GM18951 (cell line): Measurements from ENCODE around the gene PTPRA.
"Not testable (repeated sequence)": the region's sequence is repeated elsewhere in the genome, so short reads cannot be mapped to it uniquely, and the experiment has no call there.

Experiments
- POLR2A ChIP-seq: IDR thresholded peaks from 4 replicates; pipeline ENCODE4 v1.6.1; 2011; ENCODE audit warnings: mild to moderate bottlenecking; ENCODE audit not compliant: insufficient read length, insufficient read depth; ENCODE audit errors: extremely low read depth
- in situ Hi-C: fragments of 300-500 bp; cut with MboI; formaldehyde crosslinking; loops from one replicate; pipeline ENCODE4 v1.12.0; 2022; ENCODE audit warnings: low sequenced_read_pairs, mixed read lengths, inconsistent platforms; ENCODE audit not compliant: unreplicated experiment

PTPRA gene, protein sequence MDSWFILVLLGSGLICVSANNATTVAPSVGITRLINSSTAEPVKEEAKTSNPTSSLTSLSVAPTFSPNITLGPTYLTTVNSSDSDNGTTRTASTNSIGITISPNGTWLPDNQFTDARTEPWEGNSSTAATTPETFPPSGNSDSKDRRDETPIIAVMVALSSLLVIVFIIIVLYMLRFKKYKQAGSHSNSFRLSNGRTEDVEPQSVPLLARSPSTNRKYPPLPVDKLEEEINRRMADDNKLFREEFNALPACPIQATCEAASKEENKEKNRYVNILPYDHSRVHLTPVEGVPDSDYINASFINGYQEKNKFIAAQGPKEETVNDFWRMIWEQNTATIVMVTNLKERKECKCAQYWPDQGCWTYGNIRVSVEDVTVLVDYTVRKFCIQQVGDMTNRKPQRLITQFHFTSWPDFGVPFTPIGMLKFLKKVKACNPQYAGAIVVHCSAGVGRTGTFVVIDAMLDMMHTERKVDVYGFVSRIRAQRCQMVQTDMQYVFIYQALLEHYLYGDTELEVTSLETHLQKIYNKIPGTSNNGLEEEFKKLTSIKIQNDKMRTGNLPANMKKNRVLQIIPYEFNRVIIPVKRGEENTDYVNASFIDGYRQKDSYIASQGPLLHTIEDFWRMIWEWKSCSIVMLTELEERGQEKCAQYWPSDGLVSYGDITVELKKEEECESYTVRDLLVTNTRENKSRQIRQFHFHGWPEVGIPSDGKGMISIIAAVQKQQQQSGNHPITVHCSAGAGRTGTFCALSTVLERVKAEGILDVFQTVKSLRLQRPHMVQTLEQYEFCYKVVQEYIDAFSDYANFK

DNA sequence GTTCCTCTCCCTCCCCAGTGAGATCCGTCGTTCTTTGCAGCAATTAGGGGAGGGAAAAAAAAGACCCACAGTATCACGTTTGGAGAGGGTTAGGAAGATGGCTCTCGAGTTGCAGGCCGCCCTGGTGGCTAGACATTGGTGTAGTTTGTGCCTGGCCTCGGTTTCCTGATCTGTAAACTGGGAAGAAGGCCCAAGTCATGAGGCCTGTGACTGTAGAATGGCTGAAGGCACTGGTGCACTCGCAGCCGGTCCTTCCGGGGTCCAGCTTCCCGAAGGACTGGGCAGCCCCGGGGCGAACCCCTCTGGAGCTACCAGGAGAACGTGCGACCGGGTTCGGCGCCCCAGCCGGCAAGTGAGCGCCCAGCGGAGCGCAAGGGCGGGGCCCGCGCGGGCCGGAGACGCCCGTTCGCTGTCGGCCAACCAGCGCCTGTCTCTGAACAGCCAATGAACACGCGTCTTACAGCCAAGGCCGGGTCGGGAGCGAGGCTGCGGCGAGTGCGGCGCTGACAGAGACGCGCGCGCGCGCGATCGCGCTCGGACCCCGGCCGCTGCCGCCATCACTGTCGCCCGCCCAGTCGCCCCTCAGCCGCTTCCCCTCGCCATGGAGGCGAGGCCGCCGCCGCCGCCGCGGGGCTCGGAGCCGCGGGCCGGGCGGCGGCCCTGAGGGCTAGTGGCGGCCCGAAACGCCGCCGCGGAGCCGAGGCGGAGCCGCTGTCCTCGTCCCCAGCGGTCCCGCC lies at the start of gene PTPRA:
Gene PTPRA, plus strand, starts transcription at position 472 of the 737 bp plus-strand sequence. CDS start 90,797 bp downstream, outside the sequence.
- in situ Hi-C loops = no loop called here
- peak; percentile 99 for TF ChIP-seq POLR2A

- TF ChIP-seq POLR2A = no peak
- in situ Hi-C loops = no loop called here
Measured at GRCh38 chr20:2825761-2826160, 47.5 kb upstream of the PTPRA start.

DNA sequence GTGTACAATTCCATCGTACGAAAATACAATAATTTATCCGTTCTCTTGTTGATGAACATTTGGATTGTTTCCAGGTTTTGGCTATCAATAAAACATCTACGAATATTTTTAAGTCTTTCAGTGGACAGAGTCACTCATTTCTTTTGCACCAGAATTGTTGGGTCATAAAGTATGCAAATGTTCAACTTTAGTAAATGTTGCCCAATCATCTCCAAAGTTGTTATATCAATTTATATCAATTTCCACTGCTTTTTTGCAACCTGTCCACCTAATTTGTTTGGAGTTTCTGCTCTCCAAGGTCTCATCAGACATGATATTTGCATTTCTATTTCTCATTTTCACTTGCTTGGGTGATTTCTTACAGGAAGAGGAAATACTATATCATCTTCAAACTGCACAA lies 46.6 kb upstream of the PTPRA start:
- TF ChIP-seq POLR2A = no peak
- in situ Hi-C loops = no loop called here

GRCh38 chr20:2829376-2829775 lies 43.9 kb upstream of the PTPRA start:
- in situ Hi-C loops = no loop called here

GRCh38 chr20:2831206-2831605 lies 42.1 kb upstream of the PTPRA start:
- in situ Hi-C loops = not testable (repeated sequence)

More at GRCh38 chr20:2829376-2829775, 43.9 kb upstream of the PTPRA start:
- TF ChIP-seq POLR2A = no peak

DNA sequence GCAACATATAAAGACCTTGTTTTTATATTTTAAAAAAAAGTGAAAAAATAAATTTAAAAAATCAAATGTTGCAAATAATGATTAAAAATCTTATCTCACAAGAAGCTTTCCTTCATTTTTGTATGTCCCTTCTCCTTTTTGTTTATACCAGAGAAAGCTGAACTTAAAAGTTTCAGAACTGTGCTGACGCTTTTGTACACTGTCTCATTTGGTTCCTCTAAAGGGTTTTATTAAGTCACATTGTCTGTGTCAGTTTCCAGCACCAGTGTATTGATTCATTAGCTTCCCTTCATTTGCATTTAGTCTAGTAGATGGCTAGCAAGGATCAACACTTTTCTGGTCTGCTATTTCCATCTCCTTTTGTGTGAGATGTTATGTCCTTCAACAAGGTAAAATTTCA lies 39.5 kb upstream of the PTPRA start:
- in situ Hi-C loops = no loop called here
- TF ChIP-seq POLR2A = no peak

- in situ Hi-C loops = no loop called here
- TF ChIP-seq POLR2A = no peak
Measured at GRCh38 chr20:2834401-2835110, 38.7 kb upstream of the PTPRA start.

GRCh38 chr20:2835331-2835796 lies 37.9 kb upstream of the PTPRA start:
- in situ Hi-C loops = no loop called here
- TF ChIP-seq POLR2A = no peak

DNA sequence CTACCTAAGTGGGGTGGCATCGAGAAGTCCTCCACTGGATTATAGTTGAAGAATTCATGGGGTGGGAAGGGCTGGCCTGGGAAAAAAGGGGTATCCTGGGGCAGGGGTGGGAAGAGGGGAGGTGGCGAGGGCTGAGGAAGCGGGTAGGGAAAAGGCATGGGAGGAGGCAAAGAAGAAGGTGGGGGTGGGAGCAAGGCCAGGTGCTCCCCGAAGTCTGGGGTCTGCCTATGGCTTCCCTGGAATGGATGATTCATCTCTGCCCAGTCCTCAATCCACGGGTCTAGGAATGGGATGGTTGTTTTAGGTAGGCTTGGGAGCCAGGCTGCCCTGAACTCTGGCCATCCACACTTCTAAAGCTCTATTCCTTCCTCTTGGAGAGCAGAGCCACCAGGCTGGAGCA lies 37.2 kb upstream of the PTPRA start:
- in situ Hi-C loops = no loop called here
- no peak for TF ChIP-seq POLR2A

- in situ Hi-C loops = no loop called here
- no peak for TF ChIP-seq POLR2A
Measured at GRCh38 chr20:2837221-2837960, 35.9 kb upstream of the PTPRA start.

DNA sequence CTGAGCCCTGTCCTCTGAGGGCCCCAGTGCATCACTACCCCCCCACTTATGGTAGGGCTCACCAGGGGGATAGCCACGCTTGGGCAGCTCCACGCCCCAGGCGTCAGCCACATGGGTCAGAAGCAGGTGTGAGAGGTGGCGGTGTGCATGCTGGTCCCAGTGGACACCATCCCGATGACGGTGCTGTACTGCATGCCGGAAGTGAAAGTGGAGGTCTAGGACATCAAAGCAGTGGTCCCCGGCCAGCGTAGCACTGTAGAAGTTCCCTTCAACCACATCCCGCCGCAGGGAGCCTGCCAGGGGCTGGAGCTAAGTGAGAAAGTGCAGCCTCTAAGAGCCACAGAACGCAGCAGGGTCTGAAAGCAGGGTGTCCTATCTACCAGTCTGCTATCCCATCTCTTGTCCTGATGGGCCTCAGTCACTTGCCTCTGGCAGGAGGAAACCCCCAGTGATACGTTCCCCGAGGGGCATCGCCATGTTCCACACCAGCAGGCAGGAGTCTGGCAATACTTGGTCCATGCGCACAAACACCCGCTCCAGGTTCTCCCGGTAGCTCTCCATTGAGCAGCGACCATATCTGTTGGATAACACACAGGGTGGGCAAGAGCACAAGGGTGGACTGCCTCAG lies 35.0 kb upstream of the PTPRA start:
- no peak for TF ChIP-seq POLR2A
- in situ Hi-C loops = no loop called here

DNA sequence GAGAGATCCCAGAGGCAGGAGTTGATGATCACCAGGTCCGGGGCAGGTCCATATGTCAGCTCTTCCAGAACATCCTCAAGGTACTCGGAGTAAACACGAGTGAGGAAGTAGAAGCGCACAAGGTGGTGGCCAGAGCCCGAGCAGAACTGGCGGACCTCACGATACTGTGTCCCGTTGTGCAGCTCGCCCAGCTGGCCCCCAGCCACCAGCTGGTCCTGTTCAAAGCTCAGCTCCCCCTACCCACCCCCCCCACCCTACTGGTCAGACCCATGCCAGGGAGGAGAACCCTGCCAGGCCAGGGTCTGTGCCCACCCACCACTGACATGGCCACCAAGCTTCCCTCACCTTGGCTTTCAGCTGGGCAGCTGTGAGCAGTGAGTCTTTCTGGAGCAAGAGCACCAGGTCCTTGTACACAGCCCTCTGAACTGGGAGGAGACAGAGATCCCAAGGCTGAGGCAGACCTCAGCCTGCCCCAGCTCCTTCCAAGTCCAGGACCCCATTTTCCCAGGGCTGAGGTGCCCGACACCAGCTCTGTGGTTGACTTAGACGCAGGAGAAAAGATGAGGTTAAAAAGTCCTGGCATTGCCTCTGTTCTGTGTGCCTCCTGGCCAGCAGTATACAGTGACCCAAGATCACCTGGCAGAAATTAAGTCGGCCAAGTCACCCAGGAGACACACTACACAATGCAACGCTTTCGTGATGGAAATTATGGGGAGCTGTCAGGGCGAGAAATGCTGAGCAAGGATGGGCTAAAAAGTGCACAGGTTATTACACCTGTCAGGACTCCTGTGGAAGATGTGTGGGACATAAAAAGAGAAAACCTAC lies 34.2 kb upstream of the PTPRA start:
- in situ Hi-C loops = no loop called here
- no peak for TF ChIP-seq POLR2A
